Osteocyte (in vitro differentiated cells): ENCODE results near the gene RAB17. TPM values are rescaled to one million over a fixed set of nuclear protein-coding genes. Genes with fewer than 3 reads are reported as not detected.

Experiments
- DNase-seq: peaks from one replicate; pipeline ENCODE4 v3.0.0; 2021; ENCODE audit warnings: mixed read lengths; ENCODE audit not compliant: unreplicated experiment; ENCODE audit errors: extremely low spot score
- H3K27ac Mint-ChIP-seq: one replicate; pipeline ENCODE4 v1.8.0; 2021; ENCODE audit warnings: mild to moderate bottlenecking, mixed read lengths; ENCODE audit not compliant: unreplicated experiment
- H3K27me3 Mint-ChIP-seq: one replicate; pipeline ENCODE4 v1.8.0; 2021; ENCODE audit warnings: mixed read lengths; ENCODE audit not compliant: unreplicated experiment
- H3K36me3 Mint-ChIP-seq: one replicate; pipeline ENCODE4 v1.8.0; 2021; ENCODE audit warnings: mixed read lengths; ENCODE audit not compliant: unreplicated experiment
- H3K4me1 Mint-ChIP-seq: one replicate; pipeline ENCODE4 v1.8.0; 2021; ENCODE audit warnings: mixed read lengths; ENCODE audit not compliant: unreplicated experiment
- H3K4me3 Mint-ChIP-seq: one replicate; pipeline ENCODE4 v1.8.0; 2021; ENCODE audit warnings: mild to moderate bottlenecking, moderate library complexity, mixed read lengths; ENCODE audit not compliant: unreplicated experiment
- H3K9me3 Mint-ChIP-seq: one replicate; pipeline ENCODE4 v1.8.0; 2021; ENCODE audit warnings: mixed read lengths; ENCODE audit not compliant: unreplicated experiment
- CTCF ChIP-seq: fragments of 200-600 bp; sonication (generic); IDR thresholded peaks from 2 replicates; pipeline ENCODE4 v1.5.0; 2021; ENCODE audit warnings: antibody characterized with exemption, mild to moderate bottlenecking, moderate library complexity
- total RNA-seq: library from RNA; stranded (reverse); gene quantifications from 2 replicates; pipeline ENCODE4 v1.2.1, GENCODE V29; 2021

The RAB17 gene
- total RNA-seq, 1 donor from 2014 or later, result 5.2 TPM

GRCh38 chr2:237574467-237574866 is 16.1 kb downstream of the RAB17 start:
- H3K27ac Mint-ChIP-seq, result no peak overlapping the region
- no peak for TF ChIP-seq CTCF
- no peaks in the 10 kb centered on the region for H3K27me3 Mint-ChIP-seq
- H3K36me3 Mint-ChIP-seq, result no peaks in the 10 kb centered on the region
- H3K4me3 Mint-ChIP-seq, result no peak overlapping the region
- H3K9me3 Mint-ChIP-seq, result no peaks in the 10 kb centered on the region
- peaks cover 16% of the 10 kb centered on the region for H3K4me1 Mint-ChIP-seq
- no peak for DNase-seq

- no peak overlapping the region for H3K4me3 Mint-ChIP-seq
- peaks cover 16% of the 10 kb centered on the region for H3K4me1 Mint-ChIP-seq
Observed at GRCh38 chr2:237573721-237574415, 16.7 kb downstream of the RAB17 start.

GRCh38 chr2:237572742-237573101 is 17.8 kb downstream of the RAB17 start:
- DNase-seq, result no peak
- no peaks in the 10 kb centered on the region for H3K9me3 Mint-ChIP-seq
- H3K4me1 Mint-ChIP-seq, result peaks cover 16% of the 10 kb centered on the region
- TF ChIP-seq CTCF, result no peak
- H3K36me3 Mint-ChIP-seq, result no peaks in the 10 kb centered on the region
- peak overlapping the region; percentile 87 for H3K27ac Mint-ChIP-seq
- H3K27me3 Mint-ChIP-seq, result no peaks in the 10 kb centered on the region
- no peak overlapping the region for H3K4me3 Mint-ChIP-seq

More at GRCh38 chr2:237573721-237574415, 16.7 kb downstream of the RAB17 start:
- Mint-ChIP-seq H3K27me3 (no peaks in the 10 kb centered on the region), H3K36me3 (no peaks in the 10 kb centered on the region), H3K27ac (no peak overlapping the region), H3K9me3 (no peaks in the 10 kb centered on the region)
- no peak for DNase-seq
- no peak for TF ChIP-seq CTCF

GRCh38 chr2:237572021-237572741 is 18.4 kb downstream of the RAB17 start:
- peak; percentile 100 for TF ChIP-seq CTCF
- Mint-ChIP-seq H3K4me1 (peaks cover 16% of the 10 kb centered on the region), H3K36me3 (no peaks in the 10 kb centered on the region), H3K27ac (peak overlapping the region; percentile 87), H3K4me3 (peak overlapping the region; percentile 44), H3K27me3 (no peaks in the 10 kb centered on the region), H3K9me3 (no peaks in the 10 kb centered on the region)
- peak; percentile 97 for DNase-seq

GRCh38 chr2:237571551-237571950 is 19.0 kb downstream of the RAB17 start:
- no peaks in the 10 kb centered on the region for H3K9me3 Mint-ChIP-seq
- no peak for DNase-seq
- no peak for TF ChIP-seq CTCF
- peaks cover 16% of the 10 kb centered on the region for H3K4me1 Mint-ChIP-seq
- peak overlapping the region; percentile 87 for H3K27ac Mint-ChIP-seq
- no peak overlapping the region for H3K4me3 Mint-ChIP-seq
- H3K27me3 Mint-ChIP-seq, result no peaks in the 10 kb centered on the region
- no peaks in the 10 kb centered on the region for H3K36me3 Mint-ChIP-seq
